H9 (cell line): ENCODE results near the gene ZNF382. TPM values are rescaled to one million over a fixed set of nuclear protein-coding genes. Genes with fewer than 3 reads are reported as not detected.

Experiments
- DNase-seq: peaks from one replicate; pipeline ENCODE4 v3.0.0-alpha.2; 2017
- H2AFZ ChIP-seq: one replicate; pipeline ENCODE4 v1.6.1; 2013; ENCODE audit warnings: mild to moderate bottlenecking, low read length, control low read depth, moderate library complexity
- H2AK5ac ChIP-seq: 2 replicates; pipeline ENCODE4 v1.6.1; 2013; ENCODE audit warnings: low read length, control low read depth, mixed read lengths; ENCODE audit not compliant: insufficient read length
- H2BK120ac ChIP-seq: one replicate; pipeline ENCODE4 v1.6.1; 2013; ENCODE audit warnings: low read depth, mild to moderate bottlenecking, low read length, control low read depth, inconsistent platforms; ENCODE audit not compliant: poor library complexity, severe bottlenecking
- H2BK12ac ChIP-seq: 2 replicates; pipeline ENCODE4 v1.6.1; 2013; ENCODE audit warnings: low read length, control low read depth, mixed read lengths, low read depth; ENCODE audit not compliant: insufficient read length
- H2BK15ac ChIP-seq: 2 replicates; pipeline ENCODE4 v1.6.1; 2013; ENCODE audit warnings: low read depth, low read length, control low read depth
- H2BK20ac ChIP-seq: one replicate; pipeline ENCODE4 v1.6.1; 2013; ENCODE audit warnings: low read depth, mild to moderate bottlenecking, low read length, control low read depth, inconsistent platforms; ENCODE audit not compliant: poor library complexity, severe bottlenecking
- H2BK5ac ChIP-seq: 2 replicates; pipeline ENCODE4 v1.6.1; 2013; ENCODE audit warnings: low read length, control low read depth, mixed read lengths; ENCODE audit not compliant: insufficient read length
- H3K14ac ChIP-seq: 2 replicates; pipeline ENCODE4 v1.6.1; 2013; ENCODE audit warnings: low read length, control low read depth; ENCODE audit not compliant: insufficient read depth
- H3K18ac ChIP-seq: 2 replicates; pipeline ENCODE4 v1.6.1; 2013; ENCODE audit warnings: low read depth, mild to moderate bottlenecking, mixed read lengths, low read length, control low read depth; ENCODE audit not compliant: insufficient read length
- H3K23ac ChIP-seq: 2 replicates; pipeline ENCODE4 v1.6.1; 2013; ENCODE audit warnings: low read length, control low read depth, mixed read lengths, low read depth; ENCODE audit not compliant: insufficient read length
- H3K23me2 ChIP-seq: 2 replicates; pipeline ENCODE4 v1.6.1; 2013; ENCODE audit warnings: low read depth, mild to moderate bottlenecking, mixed read lengths, low read length, control low read depth; ENCODE audit not compliant: insufficient read length, poor library complexity, severe bottlenecking
- H3K27ac ChIP-seq: 2 replicates; pipeline ENCODE4 v1.5.1; 2013; ENCODE audit warnings: low read length, control low read depth, mixed read lengths, low read depth; ENCODE audit not compliant: insufficient read length
- H3K27me3 ChIP-seq: 2 replicates; pipeline ENCODE4 v1.6.1; 2013; ENCODE audit warnings: low read length, control low read depth, inconsistent platforms; ENCODE audit not compliant: insufficient read depth
- H3K4ac ChIP-seq: 2 replicates; pipeline ENCODE4 v1.6.1; 2013; ENCODE audit warnings: low read depth, mild to moderate bottlenecking, control low read depth, inconsistent platforms, low read length, moderate library complexity
- H3K4me1 ChIP-seq: 2 replicates; pipeline ENCODE4 v1.6.1; 2013; ENCODE audit warnings: low read length, control low read depth, inconsistent platforms; ENCODE audit not compliant: insufficient read depth
- H3K4me2 ChIP-seq: 2 replicates; pipeline ENCODE4 v1.6.1; 2013; ENCODE audit warnings: low read length, control low read depth, mixed read lengths; ENCODE audit not compliant: insufficient read length, insufficient read depth
- H3K56ac ChIP-seq: 2 replicates; pipeline ENCODE4 v1.6.1; 2013; ENCODE audit warnings: low read depth, mild to moderate bottlenecking, mixed read lengths, low read length, control low read depth; ENCODE audit not compliant: insufficient read length
- H3K79me1 ChIP-seq: 2 replicates; pipeline ENCODE4 v1.6.1; 2013; ENCODE audit warnings: low read depth, mild to moderate bottlenecking, moderate library complexity, low read length, control low read depth, inconsistent platforms; ENCODE audit not compliant: insufficient read depth, poor library complexity, severe bottlenecking
- H3K79me2 ChIP-seq: 2 replicates; pipeline ENCODE4 v1.6.1; 2013; ENCODE audit warnings: low read length, control low read depth, inconsistent platforms; ENCODE audit not compliant: insufficient read depth
- H3K9ac ChIP-seq: 2 replicates; pipeline ENCODE4 v1.6.1; 2013; ENCODE audit warnings: low read length, control low read depth, mixed read lengths; ENCODE audit not compliant: insufficient read length; ENCODE audit errors: extremely low read depth
- H3K9me3 ChIP-seq: one replicate; pipeline ENCODE4 v1.6.1; 2013; ENCODE audit warnings: low read depth, low read length, inconsistent platforms; ENCODE audit not compliant: control insufficient read depth
- H3T11ph ChIP-seq: one replicate; pipeline ENCODE4 v1.6.1; 2013; ENCODE audit warnings: mild to moderate bottlenecking, low read length, control low read depth, inconsistent platforms
- H4K20me1 ChIP-seq: one replicate; pipeline ENCODE4 v1.6.1; 2013; ENCODE audit not compliant: control insufficient read depth, insufficient read length, insufficient read depth
- H4K5ac ChIP-seq: 2 replicates; pipeline ENCODE4 v1.6.1; 2013; ENCODE audit warnings: low read depth, mild to moderate bottlenecking, mixed read lengths, low read length, control low read depth; ENCODE audit not compliant: insufficient read length
- H4K8ac ChIP-seq: replicated peaks from 2 replicates; pipeline ENCODE4 v1.6.1; 2013; ENCODE audit warnings: low read length, control low read depth, mixed read lengths, low read depth; ENCODE audit not compliant: insufficient read length
- H4K91ac ChIP-seq: 2 replicates; pipeline ENCODE4 v1.6.1; 2013; ENCODE audit warnings: low read depth, mild to moderate bottlenecking, moderate library complexity, mixed read lengths, low read length, control low read depth; ENCODE audit not compliant: insufficient read length
- H3K27ac Mint-ChIP-seq, 3 experiments: 2 replicates in 2 of 3; 3 replicates in 1 of 3; pipeline ENCODE4 v1.8.0; 2020 to 2021; ENCODE audit warnings: mixed read lengths in 3 of 3, mild to moderate bottlenecking in 1 of 3, moderate library complexity in 1 of 3
- H3K27me3 Mint-ChIP-seq: 2 replicates; pipeline ENCODE4 v1.8.0; 2021; ENCODE audit warnings: low read depth, mild to moderate bottlenecking, moderate library complexity, mixed read lengths
- H3K36me3 Mint-ChIP-seq, 3 experiments: 2 replicates in 2 of 3; 3 replicates in 1 of 3; pipeline ENCODE4 v1.8.0; 2020 to 2021; ENCODE audit warnings: low read depth in 3 of 3, mixed read lengths in 3 of 3; ENCODE audit not compliant: insufficient read depth in 1 of 3
- H3K4me1 Mint-ChIP-seq, 2 experiments: 2 replicates each; pipeline ENCODE4 v1.8.0; 2020; ENCODE audit warnings: mixed read lengths in 2 of 2
- H3K4me3 Mint-ChIP-seq, 2 experiments: 2 replicates in 1 of 2; 3 replicates in 1 of 2; pipeline ENCODE4 v1.8.0; 2020 to 2021; ENCODE audit warnings: mild to moderate bottlenecking in 2 of 2, mixed read lengths in 2 of 2, moderate library complexity in 1 of 2
- H3K9me3 Mint-ChIP-seq, 2 experiments: 2 replicates in 1 of 2; 3 replicates in 1 of 2; pipeline ENCODE4 v1.8.0; 2020; ENCODE audit warnings: mild to moderate bottlenecking in 2 of 2, mixed read lengths in 2 of 2, moderate library complexity in 1 of 2
- CTCF ChIP-seq: fragments of 200-600 bp; sonication (generic); conservative IDR thresholded peaks from 3 replicates; pipeline ENCODE4 v1.8.0; 2021; ENCODE audit warnings: antibody characterized with exemption, mild to moderate bottlenecking
- WGBS: extraction: QIAGEN DNeasy Blood & Tissue Kit; methylation state at CpG from one replicate; pipeline ENCODE4 v1.1.7; 2013; ENCODE audit warnings: missing lambda C conversion rate, low lambda C conversion rate, mixed read lengths; ENCODE audit not compliant: insufficient read length; ENCODE audit errors: extremely low coverage; 5-methylcytosine and 5-hydroxymethylcytosine counted together
- total RNA-seq: library from RNA; stranded (reverse); gene quantifications from 2 replicates; pipeline ENCODE4 v1.2.1, GENCODE V29; 2021

The ZNF382 gene
- total RNA-seq, 1 experiment from 2014 or later, result 10.8 TPM

DNA sequence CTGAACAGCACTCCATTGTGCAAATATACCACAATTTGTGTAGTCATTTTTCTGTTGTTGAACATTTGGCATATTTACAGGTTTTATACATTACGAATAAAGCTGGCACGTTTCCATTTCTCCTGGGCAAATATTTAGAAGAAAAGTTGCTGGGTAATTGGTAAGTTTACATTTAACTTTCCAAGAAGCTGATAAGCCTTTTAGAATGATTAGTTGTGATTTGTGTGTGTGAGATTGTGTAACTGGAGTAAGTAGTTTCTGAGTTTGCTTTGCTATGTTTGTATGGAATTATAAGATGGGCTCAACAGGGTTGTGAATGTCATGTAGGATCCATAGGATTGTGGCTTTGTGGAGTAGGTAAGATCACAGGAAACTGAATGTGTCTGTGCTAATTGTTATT, 30.4 kb upstream of the ZNF382 start:
- Histone ChIP-seq H3K9me3 (no peaks in the 10 kb centered on the region), H3K4ac (no peak overlapping the region), H4K8ac (no peak overlapping the region), H3K27ac (no peak overlapping the region), H3K23me2 (peaks cover 6% of the 10 kb centered on the region), H3K79me2 (peaks cover 8% of the 10 kb centered on the region; the same call in 1 of the 2 replicates), H4K20me1 (no peaks in the 10 kb centered on the region), H3K79me1 (no peaks in the 10 kb centered on the region), H3K4me2 (peak overlapping the region; percentile 63), H3K9ac (no peak overlapping the region), H3K23ac (no peak overlapping the region), H3T11ph (no peak overlapping the region), H2BK120ac (no peak overlapping the region), H3K14ac (no peak overlapping the region), H2BK15ac (no peak overlapping the region), H3K18ac (no peak overlapping the region), H4K5ac (no peak overlapping the region), H2BK5ac (no peak overlapping the region), H4K91ac (no peak overlapping the region), H2AFZ (no peak overlapping the region), H2BK20ac (no peak overlapping the region), H3K4me1 (0 out of 2 replicates have a peak, but pooled peaks cover 4% of the 10 kb centered on the region), H2BK12ac (no peak overlapping the region), H2AK5ac (no peak overlapping the region), H3K27me3 (no peaks in the 10 kb centered on the region), H3K56ac (no peak overlapping the region)
- Mint-ChIP-seq H3K36me3 (peaks cover 35 to 50% (median 45%) of the 10 kb centered on the region in 3 experiments), H3K4me1 (peaks cover 14 to 20% of the 10 kb centered on the region in 2 experiments), H3K27me3 (no peaks in the 10 kb centered on the region), H3K9me3 (peaks cover 3 to 16% of the 10 kb centered on the region in 2 experiments; a peak in 3 of 5 replicates), H3K4me3 (peak overlapping the region; percentile 86 to 95), H3K27ac (no peak overlapping the region)
- DNase-seq, result no peak
- no peak for TF ChIP-seq CTCF
- no CpG with 5 or more reads among the region's 2 CpGs for WGBS
